ENCODE results near the gene N4BP2. TPM values are rescaled to one million over a fixed set of nuclear protein-coding genes. Genes with fewer than 3 reads are reported as not detected.
"Not testable (repeated sequence)": the region's sequence is repeated elsewhere in the genome, so short reads cannot be mapped to it uniquely, and the experiment has no call there.

Gene N4BP2
- total RNA-seq, 3 donors from 2014 or later: 7.2 to 26.8 (median 12.1) TPM

GRCh38 chr4:40124690-40125089 is 68.0 kb downstream of the N4BP2 start:
- no peaks in the 10 kb centered on the region for H3K36me3 ChIP-seq
- no peak overlapping the region for H3K4me3 ChIP-seq
- no peaks in the 10 kb centered on the region for H3K9me3 ChIP-seq
- H3K27ac ChIP-seq: no peak overlapping the region
- H3K4me1 ChIP-seq: no peaks in the 10 kb centered on the region
- H3K27me3 ChIP-seq: no peaks in the 10 kb centered on the region
- no peak for DNase-seq (ENCODE audit: low spot score in 2 of 2)
- TF ChIP-seq POLR2AphosphoS5 (IDR thresholded peaks at IDR 0.05): no peak
- TF ChIP-seq POLR2A (IDR thresholded peaks at IDR 0.05): no peak
- no peak for TF ChIP-seq CTCF (IDR thresholded peaks at IDR 0.05)
- intact Hi-C loops (cut with DNase I; ENCODE audit: low total_unique reads): no loop called here

GRCh38 chr4:40130401-40131036 is 73.9 kb downstream of the N4BP2 start:
- H3K4me3 ChIP-seq: no peak overlapping the region

GRCh38 chr4:40132816-40133215 is 76.2 kb downstream of the N4BP2 start:
- Histone ChIP-seq H3K27ac (no peak overlapping the region), H3K36me3 (no peaks in the 10 kb centered on the region), H3K4me1 (no peaks in the 10 kb centered on the region), H3K9me3 (no peaks in the 10 kb centered on the region), H3K4me3 (no peak overlapping the region), H3K27me3 (no peaks in the 10 kb centered on the region)
- DNase-seq (ENCODE audit: low spot score in 2 of 2): no peak
- TF ChIP-seq CTCF (IDR thresholded peaks at IDR 0.05): no peak
- TF ChIP-seq POLR2AphosphoS5 (IDR thresholded peaks at IDR 0.05): no peak
- TF ChIP-seq POLR2A (IDR thresholded peaks at IDR 0.05): no peak
- intact Hi-C loops (cut with DNase I; ENCODE audit: low total_unique reads): no loop called here

More at GRCh38 chr4:40130401-40131036, 73.9 kb downstream of the N4BP2 start:
- no peak overlapping the region for H3K27ac ChIP-seq
- DNase-seq (ENCODE audit: low spot score in 2 of 2): no peak
- H3K36me3 ChIP-seq: no peaks in the 10 kb centered on the region
- no peaks in the 10 kb centered on the region for H3K9me3 ChIP-seq
- intact Hi-C loops (cut with DNase I; ENCODE audit: low total_unique reads): no loop called here
- no peaks in the 10 kb centered on the region for H3K4me1 ChIP-seq
- TF ChIP-seq CTCF (IDR thresholded peaks at IDR 0.05): no peak
- TF ChIP-seq POLR2AphosphoS5 (IDR thresholded peaks at IDR 0.05): no peak
- no peak for TF ChIP-seq POLR2A (IDR thresholded peaks at IDR 0.05)
- H3K27me3 ChIP-seq: no peaks in the 10 kb centered on the region

- Histone ChIP-seq H3K36me3 (no peaks in the 10 kb centered on the region), H3K9me3 (no peaks in the 10 kb centered on the region), H3K27ac (no peak overlapping the region), H3K27me3 (no peaks in the 10 kb centered on the region), H3K4me3 (no peak overlapping the region), H3K4me1 (no peaks in the 10 kb centered on the region)
- intact Hi-C loops (cut with DNase I; ENCODE audit: low total_unique reads): no loop called here
- no peak for DNase-seq (ENCODE audit: low spot score in 2 of 2)
- no peak for TF ChIP-seq POLR2AphosphoS5 (IDR thresholded peaks at IDR 0.05)
- no peak for TF ChIP-seq CTCF (IDR thresholded peaks at IDR 0.05)
- no peak for TF ChIP-seq POLR2A (IDR thresholded peaks at IDR 0.05)
Measured at GRCh38 chr4:40134206-40134917, 77.7 kb downstream of the N4BP2 start.

- H3K27ac ChIP-seq; H3K4me1 ChIP-seq; H3K4me3 ChIP-seq; H3K27me3 ChIP-seq; DNase-seq (ENCODE audit: low spot score in 2 of 2); H3K36me3 ChIP-seq; H3K9me3 ChIP-seq; intact Hi-C loops (cut with DNase I; ENCODE audit: low total_unique reads): not testable (repeated sequence)
Measured at GRCh38 chr4:40136202-40136601, 79.6 kb downstream of the N4BP2 start.

Measured in breast epithelium (tissue), 4 donors.